Testis (tissue), 3 donors: ENCODE measurements around the gene OTOF. TPM values are rescaled to one million over a fixed set of nuclear protein-coding genes. Genes with fewer than 3 reads are reported as not detected.

Source experiments
- DNase-seq: peaks from one replicate; pipeline ENCODE4 v3.0.0-alpha.2; 2019
- H3K27ac ChIP-seq, 2 donors: fragments of 200-600 bp; sonication (generic); one replicate each; pipeline ENCODE4 v1.5.1; 2019
- H3K27me3 ChIP-seq: fragments of 200-600 bp; sonication (generic); one replicate; pipeline ENCODE4 v1.5.1; 2019
- H3K36me3 ChIP-seq: fragments of 200-600 bp; sonication (generic); one replicate; pipeline ENCODE4 v1.5.1; 2017; ENCODE audit warnings: low read depth; ENCODE audit errors: missing control alignments
- H3K4me1 ChIP-seq: fragments of 200-600 bp; sonication (generic); one replicate; pipeline ENCODE4 v1.5.1; 2019
- H3K4me3 ChIP-seq, 2 donors: fragments of 200-600 bp; sonication (generic); one replicate each; pipeline ENCODE4 v1.5.1; 2017 to 2019
- H3K9me3 ChIP-seq: fragments of 200-600 bp; sonication (generic); one replicate; pipeline ENCODE4 v1.5.1; 2017
- CTCF ChIP-seq, 3 experiments: fragments of 450-650 bp in 2 of 3; fragments of 200-600 bp in 1 of 3; sonication (generic) in 1 of 3; IDR thresholded peaks; one replicate each; pipeline ENCODE4 v1.5.1; 2016 to 2019; ENCODE audit warnings: antibody characterized with exemption in 3 of 3, mild to moderate bottlenecking in 2 of 3, moderate library complexity in 1 of 3
- POLR2A ChIP-seq: fragments of 450-650 bp; IDR thresholded peaks from one replicate; pipeline ENCODE4 v1.6.1; 2017; ENCODE audit warnings: antibody characterized with exemption, mild to moderate bottlenecking, moderate library complexity
- WGBS, 2 donors: methylation state at CpG; one replicate each; pipeline ENCODE4 v1.1.5; 2018; 5-methylcytosine and 5-hydroxymethylcytosine counted together
- intact Hi-C: fragments of 100-400 bp; cut with DNase I; formaldehyde crosslinking; loops from one replicate; pipeline ENCODE4 v1.15.1; 2023; ENCODE audit warnings: low total_unique reads
- polyA plus RNA-seq: library from polyadenylated mRNA; stranded (reverse); fragments of 350-450 nt; fragmentation: Illumina TruSeq; extraction: RNeasy Lipid Tissue Mini Kit (QIAGEN cat#74804); gene quantifications from one replicate; pipeline ENCODE4 v1.2.3, GENCODE V29; 2014; ENCODE audit warnings: low read depth, low replicate concordance; ENCODE audit not compliant: insufficient read depth
- total RNA-seq, 2 donors: library from RNA; depleted of rRNA; stranded (reverse); fragments of >200 nt; gene quantifications; one replicate each; pipeline ENCODE4 v1.2.3, GENCODE V29; 2016

OTOF gene
- total and polyA plus RNA-seq, 3 donors from 2014 or later: 1.6 to 2.2 (median 1.7) TPM

DNA sequence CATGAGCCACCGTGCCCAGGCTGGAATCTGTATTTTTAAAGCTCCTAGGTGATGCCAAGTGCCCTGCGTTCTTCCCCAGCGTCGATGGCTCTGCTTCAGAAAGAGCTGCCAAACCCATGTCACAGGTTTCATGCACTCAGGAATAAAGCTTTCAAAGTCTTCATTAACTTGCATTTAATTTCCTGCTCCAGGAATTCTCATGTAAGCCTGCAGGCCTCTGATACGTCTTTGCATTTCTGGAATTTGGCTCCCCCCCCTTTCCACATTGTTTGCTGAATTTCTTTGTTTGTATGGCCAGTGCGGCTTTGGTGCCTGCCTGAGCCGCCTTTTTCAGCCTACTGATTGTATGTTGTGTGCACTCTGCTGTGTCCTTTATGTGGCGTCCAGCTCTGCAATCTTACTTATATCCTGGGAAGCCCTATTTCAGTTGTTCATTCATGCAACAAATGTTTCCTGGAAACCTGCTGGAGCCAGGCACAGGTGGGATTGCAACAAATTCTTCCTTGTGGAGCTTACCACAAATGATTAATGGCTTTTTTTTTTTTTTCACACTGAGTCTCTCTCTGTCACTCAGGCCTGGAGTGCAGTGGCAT lies 17.9 kb upstream of the OTOF start:
- DNase-seq: no peak
- WGBS, 2 donors: 84 to 93% methylated on average over 8 of the region's 8 CpGs
- intact Hi-C loops: no loop called here

DNA sequence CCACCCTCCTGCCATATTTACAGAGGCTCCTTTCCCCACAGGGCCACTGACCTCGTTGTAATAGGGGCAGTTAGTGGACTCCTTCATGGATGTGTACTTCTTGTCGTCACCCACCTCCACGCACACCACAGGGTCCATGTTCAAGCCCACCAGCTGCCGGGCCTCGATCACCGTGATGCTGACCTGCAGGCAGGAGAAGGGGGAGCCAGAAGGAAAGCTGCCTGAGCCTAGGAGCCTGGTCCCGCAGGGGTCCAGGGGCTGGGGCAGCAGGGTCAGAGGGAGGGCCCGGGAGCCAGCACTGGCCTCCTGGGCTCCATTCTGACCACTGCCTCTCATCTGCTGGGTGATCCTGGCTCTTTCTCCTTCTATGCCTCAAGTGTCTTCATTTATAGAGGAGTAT lies 17.0 kb upstream of the OTOF start:
- H3K9me3 ChIP-seq: no peaks in the 10 kb centered on the region
- no peak for TF ChIP-seq CTCF (IDR thresholded peaks at IDR 0.05)
- no peak for TF ChIP-seq POLR2A
- WGBS, 2 donors: 86% methylated on average over 8 of the region's 8 CpGs; no CpG with 5 or more reads in 1 of the 2 donors

More for the DNA sequence above, 17.9 kb upstream of the OTOF start:
- Histone ChIP-seq H3K9me3 (no peaks in the 10 kb centered on the region), H3K27me3 (no peaks in the 10 kb centered on the region), H3K4me1 (no peaks in the 10 kb centered on the region), H3K36me3 (no peaks in the 10 kb centered on the region), H3K4me3 (no peak overlapping the region), H3K27ac (no peak overlapping the region)
- TF ChIP-seq CTCF (IDR thresholded peaks at IDR 0.05): no peak
- no peak for TF ChIP-seq POLR2A

DNA sequence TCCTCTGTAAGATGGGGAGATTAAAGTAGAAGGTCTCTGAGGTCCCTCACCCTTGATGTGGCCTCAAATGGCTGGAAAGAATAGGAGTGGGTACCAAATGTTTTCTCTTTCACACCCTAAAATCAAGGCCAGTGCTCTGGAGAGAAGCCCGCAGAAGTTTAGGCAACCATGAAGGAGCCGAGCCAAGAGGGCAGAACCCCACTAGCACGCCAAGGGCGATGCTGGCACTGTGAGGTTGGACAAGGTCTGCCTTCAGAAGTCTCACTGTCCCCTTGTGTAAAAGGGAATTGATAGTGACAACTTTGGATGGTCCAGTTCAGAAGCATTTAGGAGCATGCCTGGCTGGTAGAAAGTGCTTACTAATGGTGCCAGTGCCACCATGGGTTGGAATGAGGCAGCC lies 16.3 kb upstream of the OTOF start:
- Histone ChIP-seq H3K27me3 (no peaks in the 10 kb centered on the region), H3K4me1 (no peaks in the 10 kb centered on the region), H3K27ac (no peak overlapping the region), H3K36me3 (no peaks in the 10 kb centered on the region), H3K9me3 (no peaks in the 10 kb centered on the region), H3K4me3 (no peak overlapping the region)
- DNase-seq: no peak
- intact Hi-C loops: no loop called here
- 92 to 94% methylated on average over 4 of the region's 4 CpGs for WGBS, 2 donors
- no peak for TF ChIP-seq POLR2A
- no peak for TF ChIP-seq CTCF (IDR thresholded peaks at IDR 0.05)

More for the DNA sequence above, 17.0 kb upstream of the OTOF start:
- Histone ChIP-seq H3K4me1 (no peaks in the 10 kb centered on the region), H3K4me3 (no peak overlapping the region), H3K36me3 (no peaks in the 10 kb centered on the region), H3K27me3 (no peaks in the 10 kb centered on the region), H3K27ac (no peak overlapping the region)
- intact Hi-C loops: no loop called here
- no peak for DNase-seq

DNA sequence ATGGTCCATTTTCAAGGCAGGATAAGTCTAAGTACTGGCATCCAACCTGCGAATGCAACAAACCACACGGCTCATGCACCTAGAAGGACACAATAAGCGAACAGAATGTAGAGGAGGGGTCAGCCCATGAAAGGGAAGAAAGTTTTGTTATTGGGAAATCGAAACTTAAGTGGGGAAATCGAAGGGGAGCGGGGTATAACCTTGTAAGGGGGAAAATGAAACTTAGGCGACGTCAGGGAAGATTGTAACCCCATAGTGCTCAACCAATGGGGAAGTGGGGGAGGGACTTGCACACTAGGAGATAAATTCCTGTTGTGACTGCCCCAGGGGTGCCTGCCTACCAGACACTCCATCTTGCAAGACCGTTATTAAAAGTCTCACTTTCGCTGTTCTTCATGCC lies 15.6 kb upstream of the OTOF start:
- H3K4me1 ChIP-seq: no peaks in the 10 kb centered on the region
- no peaks in the 10 kb centered on the region for H3K36me3 ChIP-seq
- no peaks in the 10 kb centered on the region for H3K27me3 ChIP-seq
- H3K4me3 ChIP-seq: no peak overlapping the region
- intact Hi-C loops: no loop called here
- DNase-seq: no peak
- no peak overlapping the region for H3K27ac ChIP-seq
- no peak for TF ChIP-seq POLR2A
- WGBS, 2 donors: 93 to 96% methylated on average over 10 of the region's 10 CpGs
- H3K9me3 ChIP-seq: no peaks in the 10 kb centered on the region

- no peak for TF ChIP-seq CTCF (IDR thresholded peaks at IDR 0.05)
- no peak for TF ChIP-seq POLR2A
- H3K9me3 ChIP-seq: no peaks in the 10 kb centered on the region
- no peaks in the 10 kb centered on the region for H3K4me1 ChIP-seq
- 81 to 87% methylated on average over 7 of the region's 7 CpGs for WGBS, 2 donors
- H3K27ac ChIP-seq: no peak overlapping the region
- no peak overlapping the region for H3K4me3 ChIP-seq
- intact Hi-C loops: no loop called here
- H3K36me3 ChIP-seq: no peaks in the 10 kb centered on the region
- DNase-seq: no peak
- no peaks in the 10 kb centered on the region for H3K27me3 ChIP-seq
Measured at GRCh38 chr2:26492749-26493515, 15.0 kb upstream of the OTOF start.
